SK-N-SH (cell line): ENCODE data around the gene SSRP1. TPM values are rescaled to one million over a fixed set of nuclear protein-coding genes. Genes with fewer than 3 reads are reported as not detected.

Source experiments
- CTCF ChIA-PET: fragments of 300-600, 350-600 bp; formaldehyde crosslinking; extraction: SDS; loops from one replicate; lab custom pipeline; 2021; lab: Yijun Ruan, JAX
- POLR2A ChIA-PET: fragments of 350-600 bp; sonication (Branson Sonifier 250); formaldehyde crosslinking; extraction: SDS; loops from one replicate; lab custom pipeline; 2020; ENCODE audit warnings: antibody characterized with exemption, inconsistent platforms; lab: Yijun Ruan, JAX
- DNase-seq: peaks from one replicate; pipeline ENCODE4 v3.0.0; 2012
- H2AFZ ChIP-seq: fragments of 200-600 bp; sonication (generic); 2 replicates; pipeline ENCODE4 v1.8.1; 2016; ENCODE audit warnings: antibody characterized with exemption, mild to moderate bottlenecking, low read depth
- H3F3A ChIP-seq: fragments of 200-600 bp; sonication (generic); replicated peaks from 2 replicates; pipeline ENCODE3; 2016; ENCODE audit warnings: antibody characterized with exemption, mild to moderate bottlenecking; ENCODE audit not compliant: insufficient read depth
- H3K27ac ChIP-seq, 2 experiments: fragments of 200-500 bp in 1 of 2; fragments of 200-600 bp in 1 of 2; sonication (Bioruptor generic) in 1 of 2; sonication (generic), shearing (Covaris generic) in 1 of 2; 2 replicates each; pipeline versions ENCODE4 v1.5.1 to v1.6.1; 2014 to 2016; ENCODE audit warnings: low read depth in 2 of 2, inconsistent platforms in 1 of 2, low read length in 1 of 2, mild to moderate bottlenecking in 1 of 2, mixed read lengths in 1 of 2
- H3K27me3 ChIP-seq: fragments of 200-600 bp; sonication (generic), shearing (Covaris generic); 2 replicates; pipeline ENCODE4 v1.6.1; 2016; ENCODE audit warnings: mixed run types; ENCODE audit not compliant: insufficient read depth
- H3K36me3 ChIP-seq, 2 experiments: fragments of 200-500 bp in 1 of 2; fragments of 200-600 bp in 1 of 2; sonication (Bioruptor generic) in 1 of 2; sonication (generic) in 1 of 2; replicated peaks in 1 of 2; 2 replicates each; pipeline versions ENCODE3 to v1.5.1; 2014 to 2016; ENCODE audit warnings: low read length in 1 of 2, mild to moderate bottlenecking in 1 of 2; ENCODE audit not compliant: insufficient read depth in 2 of 2, control insufficient read depth in 1 of 2
- H3K4me1 ChIP-seq, 2 experiments: fragments of 200-500 bp in 1 of 2; fragments of 200-600 bp in 1 of 2; sonication (Bioruptor generic) in 1 of 2; sonication (generic), shearing (Covaris generic) in 1 of 2; 2 replicates each; pipeline versions ENCODE4 v1.5.1 to v1.6.1; 2014 to 2016; ENCODE audit warnings: low read depth in 1 of 2, low read length in 1 of 2, mixed run types in 1 of 2; ENCODE audit not compliant: insufficient read depth in 2 of 2, control insufficient read depth in 1 of 2
- H3K4me2 ChIP-seq: fragments of 200-600 bp; sonication (generic), shearing (Covaris generic); 2 replicates; pipeline ENCODE4 v1.6.1; 2017; ENCODE audit warnings: mixed run types
- H3K4me3 ChIP-seq, 2 experiments: fragments of 200-500 bp in 1 of 2; fragments of 200-600 bp in 1 of 2; sonication (Bioruptor generic) in 1 of 2; sonication (generic), shearing (Covaris generic) in 1 of 2; 2 replicates each; pipeline versions ENCODE4 v1.5.1 to v1.8.1; 2014 to 2016; ENCODE audit warnings: low read depth in 2 of 2, inconsistent platforms in 1 of 2, low read length in 1 of 2, mild to moderate bottlenecking in 1 of 2, mixed read lengths in 1 of 2, moderate library complexity in 1 of 2
- H3K79me2 ChIP-seq: fragments of 200-600 bp; sonication (generic); 2 replicates; pipeline ENCODE4 v1.8.1; 2017; ENCODE audit warnings: mild to moderate bottlenecking; ENCODE audit not compliant: insufficient read depth
- H3K9ac ChIP-seq: fragments of 200-600 bp; sonication (generic); 2 replicates; pipeline ENCODE4 v1.6.1; 2017; ENCODE audit warnings: mixed run types
- H3K9me2 ChIP-seq: fragments of 200-600 bp; sonication (generic); 2 replicates; pipeline ENCODE4 v1.6.1; 2017; ENCODE audit warnings: mixed run types
- H3K9me3 ChIP-seq: fragments of 200-600 bp; sonication (generic); 2 replicates; pipeline ENCODE4 v1.6.1; 2017; ENCODE audit warnings: mixed run types, mild to moderate bottlenecking, moderate library complexity
- H4K20me1 ChIP-seq: fragments of 200-600 bp; sonication (generic); 2 replicates; pipeline ENCODE4 v1.6.1; 2017; ENCODE audit warnings: mild to moderate bottlenecking, mixed run types; ENCODE audit not compliant: insufficient read depth
- CTCF ChIP-seq: fragments of 200-600 bp; sonication (generic); IDR thresholded peaks from 2 replicates; pipeline ENCODE4 v1.6.1; 2017; ENCODE audit warnings: antibody characterized with exemption, mild to moderate bottlenecking, moderate library complexity
- FOSL2 ChIP-seq: IDR thresholded peaks from 2 replicates; pipeline ENCODE4 v1.4.0; 2012; ENCODE audit warnings: low read depth, mild to moderate bottlenecking, moderate library complexity, borderline replicate concordance
- FOXJ3 ChIP-seq: sonication (generic); formaldehyde crosslinking; IDR thresholded peaks from 2 replicates; pipeline ENCODE4 v1.5.1; 2020; ENCODE audit warnings: mild to moderate bottlenecking, missing genetic modification reagents
- FOXM1 ChIP-seq: IDR thresholded peaks from 2 replicates; pipeline ENCODE4 v1.4.0; 2012; ENCODE audit warnings: low read depth, mild to moderate bottlenecking
- GABPA ChIP-seq: IDR thresholded peaks from 2 replicates; pipeline ENCODE4 v1.4.0; 2012; ENCODE audit warnings: low read depth, mild to moderate bottlenecking
- GATA2 ChIP-seq: sonication (generic); formaldehyde crosslinking; IDR thresholded peaks from 2 replicates; pipeline ENCODE4 v1.5.0; 2020; ENCODE audit warnings: mild to moderate bottlenecking, missing genetic modification reagents
- IRF3 ChIP-seq: fragments of 150-350 bp; IDR thresholded peaks from 2 replicates; pipeline ENCODE4 v1.6.1; 2016; ENCODE audit warnings: mild to moderate bottlenecking, low read depth, low read length
- MXI1 ChIP-seq: IDR thresholded peaks from 2 replicates; pipeline ENCODE4 v1.6.1; 2012; ENCODE audit warnings: mild to moderate bottlenecking, low read depth, low read length, improper control_type of control experiment
- POLR2AphosphoS5 ChIP-seq: IDR thresholded peaks from 2 replicates; pipeline ENCODE4 v1.6.1; 2012; ENCODE audit warnings: low read depth, low read length
- RCOR1 ChIP-seq: fragments of 150-350 bp; IDR thresholded peaks from 2 replicates; pipeline ENCODE4 v1.6.1; 2017; ENCODE audit warnings: antibody characterized with exemption, low read length
- REST ChIP-seq: IDR thresholded peaks from 2 replicates; pipeline ENCODE4 v1.6.1; 2012; ENCODE audit warnings: mild to moderate bottlenecking, low read depth, low read length, moderate library complexity
- RFX5 ChIP-seq: IDR thresholded peaks from 2 replicates; pipeline ENCODE4 v1.6.1; 2012; ENCODE audit warnings: mild to moderate bottlenecking, improper control_type of control experiment, low read length
- RXRA ChIP-seq: IDR thresholded peaks from 2 replicates; pipeline ENCODE4 v1.4.0; 2012; ENCODE audit warnings: low read depth, mild to moderate bottlenecking, borderline replicate concordance
- TCF12 ChIP-seq: IDR thresholded peaks from 2 replicates; pipeline ENCODE4 v1.4.0; 2012
- USF1 ChIP-seq: IDR thresholded peaks from 2 replicates; pipeline ENCODE4 v1.4.0; 2012; ENCODE audit warnings: low read depth, borderline replicate concordance
- USF2 ChIP-seq: fragments of 150-350 bp; IDR thresholded peaks from 2 replicates; pipeline ENCODE4 v1.6.1; 2017; ENCODE audit warnings: antibody characterized with exemption, low read length, low read depth, borderline replicate concordance
- WGBS: methylation state at CpG from one replicate; pipeline ENCODE4 v1.1.6; 2017; ENCODE audit warnings: low lambda C conversion rate; 5-methylcytosine and 5-hydroxymethylcytosine counted together
- polyA plus RNA-seq, 3 experiments: library from polyadenylated mRNA; depleted of rRNA; stranded (reverse); fragments of >200 nt; gene quantifications; 2 replicates each; pipeline ENCODE4 v1.2.3, GENCODE V29; 2012

The SSRP1 gene
- polyA plus RNA-seq, 1 of the 3 experiments (the other 2 are of a cell fraction) = 137 TPM

- DNase-seq = no peak
- Histone ChIP-seq H3K9me3 (no peaks in the 10 kb centered on the region), H2AFZ (no peak overlapping the region), H4K20me1 (no peaks in the 10 kb centered on the region), H3K27ac (no peak overlapping the region), H3K4me3 (no peak overlapping the region), H3K4me2 (no peak overlapping the region), H3K36me3 (no peaks in the 10 kb centered on the region), H3K4me1 (no peaks in the 10 kb centered on the region; a peak in 1 of 4 replicates), H3K79me2 (no peaks in the 10 kb centered on the region), H3F3A (no peaks in the 10 kb centered on the region), H3K27me3 (peaks cover 4% of the 10 kb centered on the region; the same call in 1 of the 2 replicates), H3K9me2 (no peaks in the 10 kb centered on the region), H3K9ac (no peak overlapping the region)
- CTCF ChIA-PET = interaction anchor here (0.7 to 2.4 kb wide), 5 partner anchors 11 to 101 kb away, joined by 3 to 12 read pairs (median 3); no protein-coding TSS in a partner anchor
- WGBS = 51% methylated on average over 3 of the region's 3 CpGs
- POLR2A ChIA-PET = no interaction called here
- TF ChIP-seq FOXJ3 = no peak
- no peak for TF ChIP-seq USF2
- no peak for TF ChIP-seq GATA2
- no peak for TF ChIP-seq POLR2AphosphoS5
- no peak for TF ChIP-seq FOXM1
- no peak for TF ChIP-seq MXI1
- TF ChIP-seq RXRA = no peak
- TF ChIP-seq FOSL2 = no peak
- TF ChIP-seq RFX5 = no peak
- no peak for TF ChIP-seq USF1
- no peak for TF ChIP-seq RCOR1
Measured at GRCh38 chr11:57357310-57357709, 21.6 kb upstream of the SSRP1 start.

GRCh38 chr11:57356268-57356667, 20.6 kb upstream of the SSRP1 start:
- Histone ChIP-seq H4K20me1 (no peaks in the 10 kb centered on the region), H3K9ac (no peak overlapping the region), H3K36me3 (no peaks in the 10 kb centered on the region), H3K27ac (no peak overlapping the region), H3K4me2 (no peak overlapping the region), H3K9me3 (no peaks in the 10 kb centered on the region), H3K4me3 (no peak overlapping the region), H3K9me2 (no peaks in the 10 kb centered on the region), H3K4me1 (no peaks in the 10 kb centered on the region; a peak in 1 of 4 replicates), H3K79me2 (no peaks in the 10 kb centered on the region), H2AFZ (no peak overlapping the region), H3F3A (no peaks in the 10 kb centered on the region), H3K27me3 (peaks cover 4% of the 10 kb centered on the region; the same call in 1 of the 2 replicates)
- TF ChIP-seq CTCF = no peak
- TF ChIP-seq TCF12 = no peak
- no peak for TF ChIP-seq GABPA
- no peak for TF ChIP-seq IRF3
- no peak for TF ChIP-seq REST
- POLR2A ChIA-PET = no interaction called here
- WGBS = 62% methylated on average over 9 of the region's 9 CpGs
- DNase-seq = no peak
- CTCF ChIA-PET = interaction anchor here (0.8 to 2.4 kb wide), 3 partner anchors 10 to 137 kb away, joined by 3 to 12 read pairs (median 7); no protein-coding TSS in a partner anchor
